Mesothelial cell of epicardium (in vitro differentiated cells): ENCODE data around the gene ERF. TPM values are rescaled to one million over a fixed set of nuclear protein-coding genes. Genes with fewer than 3 reads are reported as not detected.

Source experiments
- DNase-seq, 2 experiments: peaks; one replicate each; pipeline ENCODE4 v3.0.0; 2021; ENCODE audit warnings: low spot score in 2 of 2; ENCODE audit not compliant: unreplicated experiment in 2 of 2
- H3K27ac Mint-ChIP-seq: 2 replicates; pipeline ENCODE4 v1.8.0; 2021; ENCODE audit warnings: mixed read lengths
- H3K27me3 Mint-ChIP-seq: 2 replicates; pipeline ENCODE4 v1.8.0; 2021; ENCODE audit warnings: low read depth, mixed read lengths
- H3K36me3 Mint-ChIP-seq: 2 replicates; pipeline ENCODE4 v1.8.0; 2021; ENCODE audit warnings: mixed read lengths
- H3K4me1 Mint-ChIP-seq: 2 replicates; pipeline ENCODE4 v1.8.0; 2021; ENCODE audit warnings: mixed read lengths
- H3K4me3 Mint-ChIP-seq: 2 replicates; pipeline ENCODE4 v1.8.0; 2021; ENCODE audit warnings: mild to moderate bottlenecking, moderate library complexity, mixed read lengths
- H3K9me3 Mint-ChIP-seq: 2 replicates; pipeline ENCODE4 v1.8.0; 2021; ENCODE audit warnings: mixed read lengths
- total RNA-seq: library from RNA; stranded (reverse); gene quantifications from 3 replicates; pipeline ENCODE4 v1.2.1, GENCODE V29; 2021
- TF ChIP-seq, protein P1 (sequence below): fragments of 200-600 bp; sonication (generic); IDR thresholded peaks from one replicate; pipeline ENCODE4 v1.5.0; 2021; ENCODE audit warnings: antibody characterized with exemption; ENCODE audit not compliant: unreplicated experiment

ERF gene
- total RNA-seq, 1 donor from 2014 or later: 92.1 TPM

GRCh38 chr19:42279902-42280814 is 25.2 kb upstream of the ERF start:
- TF ChIP-seq, protein P1, sequence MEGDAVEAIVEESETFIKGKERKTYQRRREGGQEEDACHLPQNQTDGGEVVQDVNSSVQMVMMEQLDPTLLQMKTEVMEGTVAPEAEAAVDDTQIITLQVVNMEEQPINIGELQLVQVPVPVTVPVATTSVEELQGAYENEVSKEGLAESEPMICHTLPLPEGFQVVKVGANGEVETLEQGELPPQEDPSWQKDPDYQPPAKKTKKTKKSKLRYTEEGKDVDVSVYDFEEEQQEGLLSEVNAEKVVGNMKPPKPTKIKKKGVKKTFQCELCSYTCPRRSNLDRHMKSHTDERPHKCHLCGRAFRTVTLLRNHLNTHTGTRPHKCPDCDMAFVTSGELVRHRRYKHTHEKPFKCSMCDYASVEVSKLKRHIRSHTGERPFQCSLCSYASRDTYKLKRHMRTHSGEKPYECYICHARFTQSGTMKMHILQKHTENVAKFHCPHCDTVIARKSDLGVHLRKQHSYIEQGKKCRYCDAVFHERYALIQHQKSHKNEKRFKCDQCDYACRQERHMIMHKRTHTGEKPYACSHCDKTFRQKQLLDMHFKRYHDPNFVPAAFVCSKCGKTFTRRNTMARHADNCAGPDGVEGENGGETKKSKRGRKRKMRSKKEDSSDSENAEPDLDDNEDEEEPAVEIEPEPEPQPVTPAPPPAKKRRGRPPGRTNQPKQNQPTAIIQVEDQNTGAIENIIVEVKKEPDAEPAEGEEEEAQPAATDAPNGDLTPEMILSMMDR: peak; percentile 92
- peak; percentile 81 to 92 for DNase-seq
- Mint-ChIP-seq H3K4me3 (peak overlapping the region; percentile 78), H3K27ac (peak overlapping the region; percentile 91), H3K4me1 (peaks cover 49% of the 10 kb centered on the region), H3K9me3 (no peaks in the 10 kb centered on the region), H3K27me3 (no peaks in the 10 kb centered on the region), H3K36me3 (peaks cover 7% of the 10 kb centered on the region)

DNA sequence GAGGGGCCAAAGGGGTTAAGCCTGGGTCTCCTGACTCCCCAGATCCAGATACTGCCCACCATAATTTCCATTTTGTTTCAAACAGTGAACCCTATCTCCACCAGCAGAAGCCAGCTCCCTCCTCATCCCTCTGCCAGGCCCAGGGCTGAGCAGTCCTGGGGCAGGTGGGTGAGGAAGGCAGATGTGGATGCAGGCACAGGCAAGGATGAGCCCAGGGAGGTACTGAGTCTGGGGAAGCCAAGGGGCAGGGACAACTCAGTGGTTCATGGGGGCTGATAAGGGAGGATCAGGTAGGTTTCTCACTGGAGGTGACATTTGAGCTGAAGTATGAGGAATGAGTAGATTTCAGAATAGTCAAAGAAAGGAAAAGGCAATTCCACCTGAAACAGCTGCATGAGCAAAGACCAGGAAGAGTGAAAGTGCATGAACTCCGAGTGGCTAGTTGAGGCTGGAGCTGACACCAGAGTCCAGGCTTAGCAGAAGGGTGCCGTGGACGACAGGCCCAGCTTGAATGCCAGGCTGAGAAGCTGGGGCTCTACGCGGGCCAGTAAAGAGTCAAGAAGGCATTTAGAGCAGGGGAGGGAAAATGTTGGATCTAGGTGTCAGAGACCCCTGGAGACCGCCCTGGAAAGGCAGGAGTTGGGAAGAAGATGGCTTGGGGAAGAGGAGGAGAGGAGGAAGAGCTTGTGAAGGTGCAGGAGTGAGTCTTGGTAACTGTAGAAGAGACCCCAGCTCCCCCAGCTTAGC is 24.4 kb upstream of the ERF start:
- TF ChIP-seq, protein P1: no peak
- no peak for DNase-seq

DNA sequence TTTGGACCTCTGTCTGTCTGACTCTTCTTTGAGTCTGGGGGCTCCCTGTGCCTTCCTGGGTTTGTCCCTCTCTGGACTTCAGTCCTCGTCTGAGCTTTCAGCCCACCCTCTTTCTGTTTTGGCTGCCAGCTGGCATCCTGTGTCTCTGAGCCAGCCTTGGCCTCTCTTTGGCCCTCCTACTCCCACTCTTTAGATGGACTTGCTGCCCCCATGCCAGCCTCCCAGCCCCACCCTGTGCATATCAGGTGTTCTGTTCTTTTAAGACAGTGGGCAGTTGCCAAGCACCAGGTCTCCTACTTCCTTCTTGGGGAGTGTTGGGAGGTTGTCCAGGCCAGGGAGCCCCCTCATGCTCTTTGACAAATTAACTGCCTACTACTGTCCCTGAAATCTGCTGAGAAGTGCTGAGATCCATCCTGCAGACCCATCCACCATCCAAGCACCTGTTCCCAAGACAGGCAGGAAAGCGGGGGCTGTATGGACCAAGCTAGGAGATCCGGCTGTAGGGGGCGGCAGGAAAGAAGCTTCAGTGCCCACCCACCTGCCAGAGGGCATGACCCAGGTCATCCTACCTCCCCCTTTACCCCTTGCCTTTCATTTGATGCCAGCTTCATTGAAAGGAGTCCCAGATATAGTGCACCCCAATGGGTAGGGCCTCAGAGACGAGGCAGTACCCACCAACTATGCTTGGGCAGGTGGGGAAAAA is 23.7 kb upstream of the ERF start:
- Mint-ChIP-seq H3K27me3 (no peaks in the 10 kb centered on the region), H3K36me3 (peaks cover 14% of the 10 kb centered on the region), H3K4me1 (peaks cover 45% of the 10 kb centered on the region), H3K27ac (peak overlapping the region; percentile 91), H3K9me3 (no peaks in the 10 kb centered on the region), H3K4me3 (peak overlapping the region; percentile 78)
- no peak for DNase-seq
- TF ChIP-seq, protein P1: no peak

More for the DNA sequence above, 24.4 kb upstream of the ERF start:
- Mint-ChIP-seq H3K27me3 (no peaks in the 10 kb centered on the region), H3K9me3 (no peaks in the 10 kb centered on the region), H3K36me3 (peaks cover 13% of the 10 kb centered on the region), H3K4me1 (peaks cover 45% of the 10 kb centered on the region), H3K27ac (peak overlapping the region; percentile 91), H3K4me3 (peak overlapping the region; percentile 78)

DNA sequence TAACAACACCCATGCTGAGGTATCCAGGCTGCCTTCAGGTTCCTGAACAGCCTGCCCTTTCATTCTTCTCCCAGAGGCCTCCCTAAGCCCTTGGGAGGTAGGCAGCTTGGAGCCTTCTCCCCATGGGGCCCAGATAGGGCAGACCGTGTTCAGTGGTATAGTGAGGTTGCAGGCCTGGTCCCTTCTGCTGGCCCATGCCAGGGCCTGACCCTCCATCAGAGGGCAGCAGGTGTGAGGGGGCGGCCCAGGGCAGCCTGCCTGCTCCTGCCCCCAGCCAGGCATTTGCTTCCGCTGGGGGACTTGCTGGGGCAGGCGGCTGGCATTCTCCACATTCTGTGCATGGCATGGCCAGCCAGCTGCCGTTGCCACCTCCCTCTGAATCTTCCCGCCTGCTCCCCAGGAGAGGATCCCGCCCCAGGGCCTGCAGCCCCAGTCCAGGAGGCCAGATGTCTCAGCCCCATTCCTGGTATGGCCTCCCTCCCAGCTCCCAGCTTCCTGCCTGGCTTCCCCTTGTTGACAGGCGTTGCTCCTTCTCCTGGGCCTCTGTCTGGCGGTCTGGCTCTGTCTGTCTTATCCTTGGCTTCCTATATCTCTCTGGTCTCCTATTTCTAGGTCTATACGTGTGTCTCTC is 23.0 kb upstream of the ERF start:
- DNase-seq: peak in 1 of 2 experiments; percentile 18
- Mint-ChIP-seq H3K4me1 (peaks cover 45% of the 10 kb centered on the region), H3K9me3 (no peaks in the 10 kb centered on the region), H3K27ac (peak overlapping the region; percentile 91), H3K4me3 (peak overlapping the region; percentile 78), H3K27me3 (no peaks in the 10 kb centered on the region), H3K36me3 (peaks cover 18% of the 10 kb centered on the region)
- TF ChIP-seq, protein P1: no peak

DNA sequence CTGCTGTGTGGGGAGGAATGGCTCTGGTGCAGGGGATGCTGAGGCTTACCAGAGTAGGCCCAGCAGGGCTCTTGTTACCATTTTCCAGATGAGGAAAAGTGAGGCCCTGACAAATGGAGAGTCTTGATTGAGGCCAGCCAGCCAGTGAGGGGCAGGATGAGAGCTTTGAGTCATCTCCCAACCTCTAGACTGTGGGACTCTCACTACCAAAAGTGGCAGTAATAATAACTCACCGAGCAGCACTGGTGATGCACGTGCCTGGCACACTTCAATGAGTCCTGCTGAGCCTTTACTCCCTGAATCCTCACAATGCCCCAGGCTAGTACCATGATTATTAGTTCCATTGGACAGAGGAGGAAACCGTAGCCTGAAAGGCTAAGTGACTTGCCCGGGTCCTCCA is 21.9 kb upstream of the ERF start:
- no peaks in the 10 kb centered on the region for H3K9me3 Mint-ChIP-seq
- H3K4me1 Mint-ChIP-seq: peaks cover 37% of the 10 kb centered on the region
- no peak overlapping the region for H3K27ac Mint-ChIP-seq

More for the DNA sequence above, 21.9 kb upstream of the ERF start:
- DNase-seq: no peak
- no peak overlapping the region for H3K4me3 Mint-ChIP-seq
- H3K27me3 Mint-ChIP-seq: no peaks in the 10 kb centered on the region
- TF ChIP-seq, protein P1: no peak
- peaks cover 18% of the 10 kb centered on the region for H3K36me3 Mint-ChIP-seq
